H1 (cell line): Measurements from ENCODE around the gene GLRX5. TPM values are rescaled to one million over a fixed set of nuclear protein-coding genes. Genes with fewer than 3 reads are reported as not detected.

Source experiments
- CTCF ChIA-PET: fragments of 300-600 bp; sonication (Branson Sonifier 250); formaldehyde crosslinking; loops from one replicate; lab custom pipeline; 2021; ENCODE audit not compliant: partially characterized antibody; lab: Charles Lee
- POLR2A ChIA-PET: fragments of 300-600 bp; sonication (Branson Sonifier 250); formaldehyde crosslinking; loops from one replicate; lab custom pipeline; 2021; ENCODE audit warnings: inconsistent platforms; ENCODE audit not compliant: partially characterized antibody; lab: Charles Lee
- DNase-seq, 2 experiments: peaks; one replicate each; pipeline versions ENCODE4 v3.0.0 to v3.0.0-alpha.2; 2010 to 2022; ENCODE audit warnings: low spot score in 2 of 2, low read depth in 1 of 2, mixed read lengths in 1 of 2
- FAIRE-seq: peaks from 2 replicates; lab custom pipeline; 2011; peaks lifted over from hg19 to GRCh38; lab: Jason Lieb, UNC
- H2AFZ ChIP-seq: 2 replicates; pipeline ENCODE4 v1.8.1; 2012; ENCODE audit warnings: low read length, inconsistent platforms
- H2AK5ac ChIP-seq: 2 replicates; pipeline ENCODE4 v1.6.1; 2013; ENCODE audit warnings: low read depth, low read length
- H2BK120ac ChIP-seq: replicated peaks from 2 replicates; pipeline ENCODE3; 2013; ENCODE audit warnings: low read depth, low read length, inconsistent platforms
- H2BK12ac ChIP-seq: 2 replicates; pipeline ENCODE4 v1.6.1; 2013; ENCODE audit warnings: low read depth, low read length
- H2BK15ac ChIP-seq: 2 replicates; pipeline ENCODE4 v1.6.1; 2013; ENCODE audit warnings: low read length
- H2BK20ac ChIP-seq: 2 replicates; pipeline ENCODE4 v1.6.1; 2013; ENCODE audit warnings: low read length
- H2BK5ac ChIP-seq: 2 replicates; pipeline ENCODE4 v1.6.1; 2013; ENCODE audit warnings: low read depth, low read length
- H3K14ac ChIP-seq: 2 replicates; pipeline ENCODE4 v1.6.1; 2013; ENCODE audit warnings: inconsistent platforms; ENCODE audit not compliant: insufficient read length
- H3K18ac ChIP-seq: 2 replicates; pipeline ENCODE4 v1.6.1; 2013; ENCODE audit warnings: low read length; ENCODE audit errors: extremely low read depth
- H3K23ac ChIP-seq: 2 replicates; pipeline ENCODE4 v1.6.1; 2013; ENCODE audit warnings: inconsistent platforms; ENCODE audit not compliant: insufficient read length
- H3K23me2 ChIP-seq: 2 replicates; pipeline ENCODE4 v1.6.1; 2013; ENCODE audit warnings: low read depth, low read length
- H3K27ac ChIP-seq: 2 replicates; pipeline ENCODE4 v1.6.1; 2011; ENCODE audit warnings: low read depth, low read length, inconsistent platforms
- H3K27me3 ChIP-seq, 4 experiments: replicated peaks in 1 of 4; 1 replicate in 1 of 4; 2 replicates in 3 of 4; pipeline versions ENCODE4 v1.6.1 to v1.8.1; 2011 to 2013; ENCODE audit warnings: low read length in 3 of 4, mild to moderate bottlenecking in 3 of 4, inconsistent platforms in 2 of 4, mixed read lengths in 2 of 4, moderate library complexity in 1 of 4; ENCODE audit not compliant: control insufficient read depth in 3 of 4, insufficient read depth in 3 of 4; ENCODE audit errors: extremely low read depth in 1 of 4
- H3K36me3 ChIP-seq, 4 experiments: 2 replicates each; pipeline versions ENCODE4 v1.6.1 to v1.8.1; 2011 to 2013; ENCODE audit warnings: mild to moderate bottlenecking in 4 of 4, low read length in 3 of 4, moderate library complexity in 2 of 4, control low read depth in 1 of 4, inconsistent platforms in 1 of 4; ENCODE audit not compliant: insufficient read depth in 4 of 4, control insufficient read depth in 2 of 4
- H3K4ac ChIP-seq: replicated peaks from 2 replicates; pipeline ENCODE3; 2013; ENCODE audit warnings: low read length, low read depth, mixed read lengths, inconsistent platforms; ENCODE audit not compliant: insufficient read length
- H3K4me1 ChIP-seq, 4 experiments: replicated peaks in 1 of 4; 1 replicate in 1 of 4; 2 replicates in 3 of 4; pipeline versions ENCODE4 v1.6.1 to v1.8.1; 2011 to 2013; ENCODE audit warnings: low read length in 3 of 4, inconsistent platforms in 2 of 4, mixed read lengths in 1 of 4; ENCODE audit not compliant: insufficient read depth in 4 of 4, control insufficient read depth in 3 of 4
- H3K4me2 ChIP-seq, 2 experiments: 2 replicates each; pipeline versions ENCODE4 v1.6.1 to v1.8.1; 2011 to 2013; ENCODE audit warnings: low read depth in 2 of 2, low read length in 2 of 2, control low read depth in 1 of 2, inconsistent platforms in 1 of 2, mild to moderate bottlenecking in 1 of 2; ENCODE audit not compliant: insufficient read depth in 1 of 2
- H3K4me3 ChIP-seq, 4 experiments: fragments of 200-600, 300-600 bp in 1 of 4; sonication (generic), shearing (Covaris generic), sonication (Bioruptor Twin) in 1 of 4; 2 replicates each; pipeline versions ENCODE4 v1.5.1 to v1.8.1; 2011 to 2016; ENCODE audit warnings: low read length in 4 of 4, low read depth in 3 of 4, control low read depth in 2 of 4, inconsistent platforms in 2 of 4, mild to moderate bottlenecking in 2 of 4, mixed read lengths in 1 of 4, moderate library complexity in 1 of 4; ENCODE audit not compliant: insufficient read depth in 2 of 4; ENCODE audit errors: extremely low read depth in 1 of 4
- H3K56ac ChIP-seq: replicated peaks from 2 replicates; pipeline ENCODE3; 2013; ENCODE audit warnings: low read depth, mild to moderate bottlenecking, mixed read lengths, low read length, inconsistent platforms; ENCODE audit not compliant: insufficient read length
- H3K79me1 ChIP-seq: 2 replicates; pipeline ENCODE4 v1.6.1; 2013; ENCODE audit warnings: low read depth, low read length, control low read depth
- H3K79me2 ChIP-seq, 2 experiments: 2 replicates each; pipeline versions ENCODE4 v1.6.1 to v1.8.1; 2012 to 2013; ENCODE audit warnings: low read length in 2 of 2, mild to moderate bottlenecking in 2 of 2, inconsistent platforms in 1 of 2; ENCODE audit not compliant: insufficient read depth in 2 of 2, control insufficient read depth in 1 of 2
- H3K9ac ChIP-seq, 4 experiments: replicated peaks in 1 of 4; 1 replicate in 1 of 4; 2 replicates in 3 of 4; pipeline versions ENCODE4 v1.6.1 to v1.8.1; 2011 to 2013; ENCODE audit warnings: low read depth in 3 of 4, low read length in 3 of 4, control low read depth in 2 of 4, mild to moderate bottlenecking in 2 of 4, moderate library complexity in 2 of 4, inconsistent platforms in 1 of 4; ENCODE audit errors: extremely low read depth in 1 of 4
- H3K9me3 ChIP-seq, 2 experiments: 2 replicates each; pipeline versions ENCODE4 v1.6.1 to v1.8.1; 2012 to 2013; ENCODE audit warnings: mild to moderate bottlenecking in 2 of 2, moderate library complexity in 2 of 2, control low read depth in 1 of 2, inconsistent platforms in 1 of 2, low read depth in 1 of 2, low read length in 1 of 2, mixed read lengths in 1 of 2; ENCODE audit not compliant: insufficient read depth in 2 of 2
- H4K20me1 ChIP-seq, 2 experiments: replicated peaks in 1 of 2; 2 replicates each; pipeline versions ENCODE3 to v1.8.1; 2011 to 2013; ENCODE audit warnings: inconsistent platforms in 2 of 2, low read length in 2 of 2, mild to moderate bottlenecking in 1 of 2; ENCODE audit not compliant: insufficient read depth in 2 of 2, control insufficient read depth in 1 of 2
- H4K5ac ChIP-seq: 2 replicates; pipeline ENCODE4 v1.6.1; 2013; ENCODE audit warnings: low read length, low read depth, mixed read lengths, inconsistent platforms; ENCODE audit not compliant: insufficient read length
- H4K8ac ChIP-seq: 2 replicates; pipeline ENCODE4 v1.8.0; 2013; ENCODE audit warnings: mild to moderate bottlenecking, moderate library complexity, low read length, inconsistent platforms; ENCODE audit not compliant: insufficient read depth; ENCODE audit errors: extremely low read depth
- H4K91ac ChIP-seq: replicated peaks from 2 replicates; pipeline ENCODE3; 2013; ENCODE audit warnings: low read length, mixed read lengths, inconsistent platforms; ENCODE audit not compliant: insufficient read length
- BCL11A ChIP-seq, 2 experiments: IDR thresholded peaks; one replicate each; pipeline ENCODE4 v1.6.1; 2011; ENCODE audit warnings: low read depth in 2 of 2, low read length in 2 of 2, mild to moderate bottlenecking in 2 of 2
- BRCA1 ChIP-seq: IDR thresholded peaks from 2 replicates; pipeline ENCODE4 v1.6.1; 2012; ENCODE audit warnings: low read depth, low read length, improper control_type of control experiment
- CBX8 ChIP-seq: fragments of 300-800, 300-1000 bp; sonication (generic); IDR thresholded peaks from 2 replicates; pipeline ENCODE4 v1.7.1; 2016; ENCODE audit warnings: low read depth, low read length, borderline replicate concordance
- CHD2 ChIP-seq: IDR thresholded peaks from 2 replicates; pipeline ENCODE4 v1.6.1; 2012; ENCODE audit warnings: low read length, improper control_type of control experiment
- EZH2 ChIP-seq: fragments of 200-600 bp; sonication (generic); IDR thresholded peaks from 2 replicates; pipeline ENCODE4 v1.7.1; 2012; ENCODE audit warnings: low read depth, mild to moderate bottlenecking, moderate library complexity, low read length, inconsistent platforms; ENCODE audit not compliant: severe bottlenecking
- KDM1A ChIP-seq: fragments of 200-600, 300-600 bp; sonication (generic); IDR thresholded peaks from 2 replicates; pipeline ENCODE4 v1.7.1; 2016; ENCODE audit warnings: mild to moderate bottlenecking, low read length, borderline replicate concordance
- NANOG ChIP-seq: IDR thresholded peaks from 2 replicates; pipeline ENCODE4 v1.6.1; 2011; ENCODE audit warnings: low read length, low read depth, mild to moderate bottlenecking, inconsistent platforms; ENCODE audit not compliant: insufficient read depth, poor library complexity, severe bottlenecking
- RBBP5 ChIP-seq: IDR thresholded peaks from 2 replicates; pipeline ENCODE4 v1.7.1; 2012; ENCODE audit warnings: low read depth, mild to moderate bottlenecking, inconsistent platforms, low read length, moderate library complexity, borderline replicate concordance
- SP2 ChIP-seq: IDR thresholded peaks from 2 replicates; pipeline ENCODE4 v1.6.1; 2012; ENCODE audit warnings: mild to moderate bottlenecking, low read length, inconsistent platforms
- SUZ12 ChIP-seq: fragments of 200-600 bp; sonication (generic); IDR thresholded peaks from 2 replicates; pipeline ENCODE4 v1.6.1; 2012; ENCODE audit warnings: mild to moderate bottlenecking, inconsistent platforms, low read length, moderate library complexity, mixed read lengths
- TBP ChIP-seq: IDR thresholded peaks from 2 replicates; pipeline ENCODE4 v1.6.1; 2011; ENCODE audit warnings: low read depth, low read length, improper control_type of control experiment
- TEAD4 ChIP-seq: IDR thresholded peaks from 2 replicates; pipeline ENCODE4 v1.6.1; 2012; ENCODE audit warnings: low read depth, low read length, inconsistent platforms, mixed read lengths
- WGBS, 2 experiments: shearing (Covaris generic) in 1 of 2; methylation state at CpG; one replicate each; pipeline versions ENCODE4 v1.1.6 to v1.1.7; 2013 to 2015; ENCODE audit warnings: low lambda C conversion rate in 2 of 2, mixed read lengths in 2 of 2, inconsistent platforms in 1 of 2, low coverage in 1 of 2, missing lambda C conversion rate in 1 of 2; ENCODE audit not compliant: insufficient replicate concordance in 2 of 2, insufficient coverage in 1 of 2, insufficient read length in 1 of 2; ENCODE audit errors: extremely low coverage in 1 of 2, missing lambda C conversion rate in 1 of 2; 5-methylcytosine and 5-hydroxymethylcytosine counted together
- polyA plus RNA-seq, 7 experiments: library from polyadenylated mRNA; depleted of rRNA in 3 of 7; stranded (reverse) in 5 of 7; unstranded in 2 of 7; fragments of >200 nt in 5 of 7; fragments of 200-250 nt in 2 of 7; gene quantifications; 1 replicate in 5 of 7; 2 replicates in 1 of 7; 4 replicates in 1 of 7; pipeline versions ENCODE4 v1.2.1 to v1.2.3, GENCODE V29; 2011 to 2013; ENCODE audit warnings: missing spikeins in 2 of 7, mixed read lengths in 2 of 7
- total RNA-seq: library from RNA; stranded (reverse); fragmentation: NEBNext Ultra II Directional; extraction: Animal tissue kit (Norgen Biotek cat#: 25700); gene quantifications from 2 replicates; pipeline ENCODE4 v1.2.1, GENCODE V29; 2021
- TF ChIP-seq, protein P1 (sequence below): IDR thresholded peaks from 2 replicates; pipeline ENCODE4 v1.6.1; 2011; ENCODE audit warnings: low read length, improper control_type of control experiment

Gene GLRX5
- total and polyA plus RNA-seq, 2 of the 8 experiments (the other 6 are each of a cell fraction or from before 2014, with no cell fraction given), result 70.1 to 88.8 TPM

DNA sequence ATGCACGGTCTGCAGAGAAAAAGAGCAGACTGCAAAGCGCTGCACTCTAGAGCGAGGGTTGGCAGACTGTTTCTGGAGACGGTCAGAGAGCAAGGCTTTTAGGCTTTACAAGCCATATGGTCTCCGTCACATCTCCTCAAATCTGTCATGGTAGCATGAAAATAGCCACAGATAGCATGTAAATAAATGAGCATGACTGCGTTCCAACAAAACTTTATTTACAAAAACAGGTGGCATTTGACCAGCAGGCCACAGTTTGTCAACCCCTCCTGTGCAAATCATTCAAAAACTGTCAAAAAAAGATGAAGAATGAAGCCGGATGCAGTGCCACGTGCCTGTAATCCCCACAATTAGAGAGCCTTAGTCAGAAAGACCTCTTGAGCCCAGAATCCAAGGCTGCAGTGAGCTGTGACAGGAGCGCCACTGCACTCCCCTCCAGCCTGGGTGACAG lies 37.3 kb upstream of the GLRX5 start:
- no peaks in the 10 kb centered on the region for H3K79me1 ChIP-seq
- H4K91ac ChIP-seq, result no peak overlapping the region
- no peaks in the 10 kb centered on the region for H3K9me3 ChIP-seq
- H2BK12ac ChIP-seq, result no peak overlapping the region
- H3K56ac ChIP-seq, result no peak overlapping the region
- H3K23ac ChIP-seq, result no peak overlapping the region
- H3K27ac ChIP-seq, result no peak overlapping the region
- H2BK120ac ChIP-seq, result no peak overlapping the region
- H4K8ac ChIP-seq, result no peak overlapping the region
- H3K36me3 ChIP-seq, result no peaks in the 10 kb centered on the region
- no peak overlapping the region for H3K18ac ChIP-seq
- no peak overlapping the region for H2BK15ac ChIP-seq
- H3K4me1 ChIP-seq, result 0 out of 7 replicates have a peak, but pooled peaks cover 0 to 3% (median 0%) of the 10 kb centered on the region in 4 experiments
- no peak overlapping the region for H4K5ac ChIP-seq
- no peak overlapping the region for H2AK5ac ChIP-seq
- ChIA-PET POLR2A (no interaction called here), CTCF (interaction anchor here (1.2 to 3.4 kb wide), 5 partner anchors 12 to 45 kb away, joined by 3 to 7 read pairs (median 6); no protein-coding TSS in a partner anchor)
- no peak overlapping the region for H2BK20ac ChIP-seq
- no peak overlapping the region for H2BK5ac ChIP-seq
- FAIRE-seq (no peak), DNase-seq (no peak)
- H3K4me3 ChIP-seq, result no peak overlapping the region
- H4K20me1 ChIP-seq, result no peaks in the 10 kb centered on the region
- 81% methylated on average over 9 of the region's 9 CpGs; no CpG with 5 or more reads in 1 of the 2 experiments for WGBS, 2 experiments
- no peaks in the 10 kb centered on the region for H3K23me2 ChIP-seq
- no peak overlapping the region for H2AFZ ChIP-seq
- H3K79me2 ChIP-seq, result no peaks in the 10 kb centered on the region
- no peak overlapping the region for H3K4ac ChIP-seq
- H3K4me2 ChIP-seq, result no peak overlapping the region
- H3K14ac ChIP-seq, result no peak overlapping the region
- H3K9ac ChIP-seq, result no peak overlapping the region
- H3K27me3 ChIP-seq, result no peaks in the 10 kb centered on the region
- TF ChIP-seq EZH2 (no peak), KDM1A (no peak), NANOG (no peak), CBX8 (no peak), TEAD4 (no peak), TBP (no peak), BRCA1 (no peak), RBBP5 (no peak), SP2 (no peak), SUZ12 (no peak), BCL11A (IDR thresholded peaks at IDR 0.05; ENCODE audit: low read depth in 2 of 2, low read length in 2 of 2) (no peak), CHD2 (no peak)
- TF ChIP-seq, protein P1, sequence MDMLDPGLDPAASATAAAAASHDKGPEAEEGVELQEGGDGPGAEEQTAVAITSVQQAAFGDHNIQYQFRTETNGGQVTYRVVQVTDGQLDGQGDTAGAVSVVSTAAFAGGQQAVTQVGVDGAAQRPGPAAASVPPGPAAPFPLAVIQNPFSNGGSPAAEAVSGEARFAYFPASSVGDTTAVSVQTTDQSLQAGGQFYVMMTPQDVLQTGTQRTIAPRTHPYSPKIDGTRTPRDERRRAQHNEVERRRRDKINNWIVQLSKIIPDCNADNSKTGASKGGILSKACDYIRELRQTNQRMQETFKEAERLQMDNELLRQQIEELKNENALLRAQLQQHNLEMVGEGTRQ, result no peak
